LNCAP (cell line): Measurements from ENCODE around the gene TLE5.

Source experiments
- CTCF ChIP-seq: fragments of 450-650 bp; IDR thresholded peaks from 2 replicates; pipeline ENCODE4 v1.5.1; 2017; ENCODE audit warnings: mild to moderate bottlenecking

Gene TLE5

GRCh38 chr19:3017923-3018322 lies 44.4 kb downstream of the TLE5 start:
- no peak for TF ChIP-seq CTCF

- TF ChIP-seq CTCF: no peak
These were observed 46.9 kb downstream of the TLE5 start for GRCh38 chr19:3015126-3016057.

- no peak for TF ChIP-seq CTCF
These were observed 48.2 kb downstream of the TLE5 start for GRCh38 chr19:3014135-3014534.

GRCh38 chr19:3013263-3013725 lies 49.0 kb downstream of the TLE5 start:
- TF ChIP-seq CTCF: no peak

- TF ChIP-seq CTCF: no peak
These were observed 49.6 kb downstream of the TLE5 start for GRCh38 chr19:3012621-3013262.

GRCh38 chr19:3010871-3011270 lies 51.4 kb downstream of the TLE5 start:
- no peak for TF ChIP-seq CTCF

- TF ChIP-seq CTCF: no peak
These were observed 53.3 kb downstream of the TLE5 start for GRCh38 chr19:3008994-3009393.
